Kasumi-1 (cell line): Measurements from ENCODE around the gene ERCC4.
"Not testable (repeated sequence)": the region's sequence is repeated elsewhere in the genome, so short reads cannot be mapped to it uniquely, and the experiment has no call there.

ENCODE experiments used
- DNase-seq, 2 experiments: peaks; one replicate each; lab custom pipeline; 2025; lab: John Stamatoyannopoulos, UW

The ERCC4 gene

DNA sequence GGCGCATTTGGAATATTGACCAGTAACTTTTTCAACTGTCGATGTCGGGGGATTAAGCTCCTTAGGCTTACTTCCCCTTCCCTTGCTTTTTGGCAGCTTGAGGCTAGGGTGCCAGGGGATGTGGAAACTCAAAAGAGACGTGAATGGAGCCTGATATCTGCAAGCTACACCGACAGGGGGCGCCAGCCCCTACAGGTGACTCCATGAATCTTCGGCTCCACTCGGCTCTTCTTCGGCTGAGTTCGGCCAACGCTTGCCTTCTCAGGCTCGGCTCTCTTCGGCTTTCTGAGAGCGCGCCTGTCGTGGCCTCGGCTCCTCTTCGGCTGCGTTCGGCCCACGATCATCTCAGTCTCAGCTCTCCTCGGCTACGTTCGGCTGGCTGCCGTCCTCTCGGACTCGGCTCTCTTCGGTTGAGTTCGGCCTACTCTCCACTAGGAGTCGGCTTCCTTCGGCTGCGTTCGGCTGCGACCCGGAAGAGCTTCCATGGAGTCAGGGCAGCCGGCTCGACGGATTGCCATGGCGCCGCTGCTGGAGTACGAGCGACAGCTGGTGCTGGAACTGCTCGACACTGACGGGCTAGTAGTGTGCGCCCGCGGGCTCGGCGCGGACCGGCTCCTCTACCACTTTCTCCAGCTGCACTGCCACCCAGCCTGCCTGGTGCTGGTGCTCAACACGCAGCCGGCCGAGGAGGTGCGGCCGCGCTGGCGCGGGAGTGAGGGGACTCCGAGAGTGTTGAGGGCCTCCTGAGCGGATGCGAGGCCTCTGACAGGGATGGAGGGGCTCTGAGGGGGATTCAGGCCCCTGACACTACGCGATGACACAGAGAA is at the start of gene ERCC4:
Gene ERCC4 (plus strand): TSS at position 472 of the 827 bp plus-strand sequence. CDS start 12 bp downstream, at position 484.
- peak; percentile 88 to 97 for DNase-seq

GRCh38 chr16:13873835-13874438 is 46.0 kb upstream of the ERCC4 start:
- DNase-seq, result peak; percentile 7

DNA sequence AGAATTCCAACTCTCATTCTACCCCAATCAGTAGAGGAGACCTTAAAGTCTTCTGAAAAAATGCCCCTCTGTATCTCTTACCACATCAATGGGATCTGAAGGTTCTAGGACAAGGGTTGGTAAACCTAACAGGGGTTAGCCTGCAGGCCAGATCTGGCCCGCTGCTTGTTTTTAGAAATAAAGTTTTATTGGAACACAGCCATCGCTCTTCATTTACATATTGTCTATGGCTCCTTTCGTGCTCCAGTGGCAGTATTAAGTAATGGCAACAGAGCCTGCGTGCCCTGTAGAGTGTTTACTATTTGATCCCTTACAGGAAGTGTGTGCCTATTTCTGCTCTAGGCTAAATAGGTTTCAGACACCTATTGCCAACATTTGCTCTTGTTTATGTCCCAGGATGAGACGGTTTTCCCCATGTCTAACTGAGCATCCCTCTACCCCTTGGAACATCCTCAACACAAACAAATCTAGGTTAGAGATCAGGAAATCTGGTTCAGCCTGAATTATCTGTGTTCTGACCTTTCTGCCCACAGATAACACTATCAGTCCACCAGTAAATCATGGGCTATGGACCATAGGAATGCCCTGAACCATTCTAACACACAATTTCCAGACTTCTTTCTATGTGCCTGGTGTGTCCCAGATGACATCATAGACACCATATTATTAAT is 44.2 kb upstream of the ERCC4 start:
- no peak for DNase-seq

- no peak for DNase-seq
These were observed 36.7 kb upstream of the ERCC4 start for GRCh38 chr16:13883276-13883675.

- no peak for DNase-seq
These were observed 36.1 kb upstream of the ERCC4 start for GRCh38 chr16:13883881-13884280.

GRCh38 chr16:13885700-13886099 is 34.3 kb upstream of the ERCC4 start:
- DNase-seq, result no peak

- DNase-seq, result no peak
These were observed 33.3 kb upstream of the ERCC4 start for GRCh38 chr16:13886608-13887007.

GRCh38 chr16:13889323-13889722 is 30.6 kb upstream of the ERCC4 start:
- not testable (repeated sequence) for DNase-seq

DNA sequence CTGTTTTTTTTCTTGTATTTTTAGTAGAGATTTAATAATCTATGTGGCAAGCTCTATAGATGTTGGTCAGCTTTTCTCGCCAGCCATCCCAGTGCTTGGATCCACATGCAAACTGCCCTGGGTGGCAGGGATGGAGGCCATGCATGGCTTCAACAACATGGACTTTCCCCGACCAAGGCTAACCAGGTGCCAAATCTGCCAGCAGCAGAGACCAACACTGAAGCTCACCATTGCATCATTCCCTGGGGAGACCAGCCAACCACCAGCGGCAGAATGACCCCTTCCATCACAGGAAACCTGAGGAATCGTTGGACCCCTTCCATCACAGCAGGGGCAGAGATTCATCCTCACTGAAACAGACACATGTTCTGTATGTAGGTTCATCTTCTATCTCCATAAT is 27.7 kb upstream of the ERCC4 start:
- no peak for DNase-seq

DNA sequence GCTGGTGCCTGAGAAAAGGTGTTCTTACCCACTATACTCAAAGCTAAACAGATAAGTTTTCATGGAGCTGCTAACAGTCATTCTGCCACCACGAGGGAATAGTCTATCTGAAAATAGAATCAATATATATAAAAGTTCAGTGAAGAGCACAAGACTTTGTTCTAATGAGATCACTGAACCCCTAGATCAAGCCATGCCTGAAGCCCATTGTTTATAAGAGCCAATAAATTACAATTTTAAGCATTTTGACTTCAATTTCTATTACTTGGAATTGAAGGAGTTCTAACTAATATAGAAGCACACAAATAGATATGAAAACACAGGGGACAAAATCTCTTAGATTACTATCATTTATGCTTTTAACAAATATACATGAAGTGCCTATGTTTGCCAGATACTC is 24.4 kb upstream of the ERCC4 start:
- DNase-seq, result no peak

GRCh38 chr16:13896543-13897182 is 23.3 kb upstream of the ERCC4 start:
- DNase-seq, result no peak

- no peak for DNase-seq
These were observed 22.1 kb upstream of the ERCC4 start for GRCh38 chr16:13897806-13898205.

DNA sequence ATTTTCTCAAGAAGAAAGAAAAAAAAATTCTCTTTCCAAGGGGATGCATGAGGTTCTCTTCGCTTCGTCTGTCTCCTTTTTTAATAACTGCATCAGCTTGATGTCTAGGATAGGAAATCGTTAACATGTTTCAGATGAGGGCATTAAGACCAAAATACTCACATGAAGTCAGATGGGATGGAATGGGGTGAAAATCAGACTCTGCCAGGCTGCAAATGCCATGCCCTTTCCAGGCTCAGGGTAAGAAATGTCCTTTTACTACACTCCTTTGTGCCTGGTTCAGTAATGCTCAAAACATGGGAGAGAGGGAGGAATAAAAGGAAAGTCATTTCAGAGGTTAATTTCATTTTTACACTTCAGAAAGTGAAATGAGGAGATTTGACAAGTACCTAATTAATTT is 21.7 kb upstream of the ERCC4 start:
- DNase-seq, result no peak

- no peak for DNase-seq
These were observed 17.9 kb upstream of the ERCC4 start for GRCh38 chr16:13902052-13902451.

- DNase-seq, result no peak
These were observed 17.3 kb upstream of the ERCC4 start for GRCh38 chr16:13902677-13903076.

DNA sequence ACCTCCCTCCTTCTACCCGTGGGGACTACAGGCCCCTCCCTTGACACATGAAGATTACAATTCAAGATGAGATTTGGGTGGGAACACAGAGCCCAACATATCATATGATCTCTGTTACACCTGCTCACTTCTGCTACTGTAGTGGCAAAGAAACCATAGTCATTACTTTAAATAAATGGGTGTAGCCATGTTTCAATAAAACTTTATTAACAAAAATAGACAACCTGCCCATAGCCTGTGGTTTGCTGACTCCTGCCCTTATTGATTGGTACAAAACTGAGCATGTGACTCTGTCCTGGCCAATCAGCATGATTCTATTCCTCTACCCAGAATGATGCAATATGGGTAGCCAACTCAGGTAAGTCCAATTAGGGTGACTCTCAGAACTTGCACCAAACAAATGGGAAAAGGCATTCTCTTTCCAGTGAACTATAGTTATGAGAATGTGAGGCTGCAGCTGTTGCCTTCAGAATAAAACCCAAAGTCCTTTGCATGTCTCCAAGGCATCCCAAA is 15.7 kb upstream of the ERCC4 start:
- no peak for DNase-seq

GRCh38 chr16:13904822-13905221 is 15.1 kb upstream of the ERCC4 start:
- DNase-seq, result not testable (repeated sequence)

- DNase-seq, result no peak
These were observed 13.5 kb upstream of the ERCC4 start for GRCh38 chr16:13906168-13907089.

DNA sequence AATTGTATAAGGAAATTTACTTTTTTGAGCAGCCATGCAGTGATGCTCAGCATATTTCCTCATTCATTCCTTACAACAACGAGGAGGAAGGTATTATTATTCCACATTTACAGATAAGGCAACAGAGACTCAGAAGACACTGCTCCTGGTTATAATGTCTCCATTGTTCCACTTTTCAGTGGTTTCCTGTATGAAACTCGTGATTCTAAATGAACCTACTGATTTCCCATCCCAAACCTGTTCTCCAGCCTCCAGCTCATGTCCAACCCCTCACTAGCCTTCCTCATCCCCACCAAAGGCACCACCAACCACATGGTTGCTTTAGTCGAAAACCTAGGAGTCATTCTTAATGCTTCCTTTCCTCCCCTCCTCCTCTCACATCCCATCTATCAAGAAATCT is 12.5 kb upstream of the ERCC4 start:
- DNase-seq, result no peak

DNA sequence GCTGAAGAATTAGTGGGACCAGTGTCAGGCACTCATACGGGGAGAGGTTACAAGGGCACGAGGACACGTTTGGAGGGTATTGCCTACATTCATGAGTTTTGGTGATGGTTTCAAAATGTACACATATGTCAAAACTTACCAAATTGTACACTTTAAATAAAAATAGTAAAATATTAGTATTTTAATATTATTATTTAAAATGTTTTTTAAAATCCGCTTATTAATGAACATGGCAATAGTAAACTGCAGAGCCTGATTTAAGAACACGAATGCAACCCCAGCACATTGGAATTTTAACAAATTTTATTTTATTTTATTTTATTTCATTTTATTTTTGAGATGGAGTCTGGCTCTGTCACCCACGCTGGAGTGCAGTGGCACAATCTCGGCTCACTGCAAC is 10.9 kb upstream of the ERCC4 start:
- DNase-seq, result no peak

DNA sequence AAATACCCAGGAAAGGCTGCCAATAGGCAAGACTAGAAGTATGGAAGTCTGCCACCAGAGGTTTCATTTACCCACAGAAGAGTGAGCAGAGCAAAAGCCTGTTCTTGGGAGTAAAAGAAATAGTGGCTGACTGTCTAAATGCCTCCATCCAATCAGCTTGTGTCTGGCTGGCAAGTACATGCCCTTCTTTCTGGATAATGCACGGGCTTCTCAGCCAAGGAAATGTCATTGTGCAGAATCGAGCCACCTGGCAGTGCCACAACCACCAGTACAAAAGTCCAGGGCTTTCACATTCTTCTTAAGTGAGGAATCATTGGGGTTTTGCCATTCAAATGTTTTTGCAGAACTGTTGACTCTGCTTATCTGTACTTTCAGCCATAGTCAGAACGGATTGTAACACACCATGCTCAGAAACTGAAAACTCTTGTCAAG is 10.1 kb upstream of the ERCC4 start:
- DNase-seq, result no peak
